Activated B cell treated with CpG ODN at 0.5 μM for 24 hours (primary cell): ENCODE data around the gene MYO10. TPM values are rescaled to one million over a fixed set of nuclear protein-coding genes. Genes with fewer than 3 reads are reported as not detected.

Experiments
- ATAC-seq: fragments of 200-7000 bp; cut with Tn5 transposase; one replicate; pipeline ENCODE4 v1.10.0; 2021; ENCODE audit warnings: low read depth, mild to moderate bottlenecking, moderate library complexity
- CTCF ChIA-PET: fragments of 350-600 bp; sonication (Branson Sonifier 250); formaldehyde crosslinking; loops from one replicate; lab custom pipeline; 2021; ENCODE audit warnings: antibody characterized with exemption; lab: Charles Lee
- POLR2A ChIA-PET: fragments of 350-600 bp; sonication (Branson Sonifier 250); formaldehyde crosslinking; loops from one replicate; lab custom pipeline; 2021; ENCODE audit warnings: antibody characterized with exemption; lab: Charles Lee
- DNase-seq: peaks from one replicate; pipeline ENCODE4 v3.0.0; 2022
- H3K27ac Mint-ChIP-seq: one replicate; pipeline ENCODE4 v1.8.0; 2020; ENCODE audit warnings: mixed read lengths
- H3K27me3 Mint-ChIP-seq: one replicate; pipeline ENCODE4 v1.8.0; 2021; ENCODE audit warnings: mixed read lengths
- H3K36me3 Mint-ChIP-seq: one replicate; pipeline ENCODE4 v1.8.0; 2021; ENCODE audit warnings: low read depth, mixed read lengths
- H3K4me1 Mint-ChIP-seq: one replicate; pipeline ENCODE4 v1.8.0; 2021; ENCODE audit warnings: mixed read lengths
- H3K4me3 Mint-ChIP-seq: one replicate; pipeline ENCODE4 v1.8.0; 2020; ENCODE audit warnings: mild to moderate bottlenecking, mixed read lengths
- H3K9me3 Mint-ChIP-seq: one replicate; pipeline ENCODE4 v1.8.0; 2020; ENCODE audit warnings: mixed read lengths
- intact Hi-C: fragments of 100-400 bp; cut with micrococcal nuclease; formaldehyde crosslinking; loops from one replicate; pipeline ENCODE4 v1.15.1; 2024
- total RNA-seq: library from RNA; stranded (reverse); gene quantifications from 2 replicates; pipeline ENCODE4 v1.2.3, GENCODE V29; 2022
- TF ChIP-seq, protein P1 (sequence below): fragments of 200-600 bp; IDR thresholded peaks from one replicate; pipeline ENCODE4 v1.8.0; 2022; ENCODE audit warnings: antibody characterized with exemption, mild to moderate bottlenecking

The MYO10 gene
- total RNA-seq, 1 donor from 2014 or later, result 0.13 TPM

DNA sequence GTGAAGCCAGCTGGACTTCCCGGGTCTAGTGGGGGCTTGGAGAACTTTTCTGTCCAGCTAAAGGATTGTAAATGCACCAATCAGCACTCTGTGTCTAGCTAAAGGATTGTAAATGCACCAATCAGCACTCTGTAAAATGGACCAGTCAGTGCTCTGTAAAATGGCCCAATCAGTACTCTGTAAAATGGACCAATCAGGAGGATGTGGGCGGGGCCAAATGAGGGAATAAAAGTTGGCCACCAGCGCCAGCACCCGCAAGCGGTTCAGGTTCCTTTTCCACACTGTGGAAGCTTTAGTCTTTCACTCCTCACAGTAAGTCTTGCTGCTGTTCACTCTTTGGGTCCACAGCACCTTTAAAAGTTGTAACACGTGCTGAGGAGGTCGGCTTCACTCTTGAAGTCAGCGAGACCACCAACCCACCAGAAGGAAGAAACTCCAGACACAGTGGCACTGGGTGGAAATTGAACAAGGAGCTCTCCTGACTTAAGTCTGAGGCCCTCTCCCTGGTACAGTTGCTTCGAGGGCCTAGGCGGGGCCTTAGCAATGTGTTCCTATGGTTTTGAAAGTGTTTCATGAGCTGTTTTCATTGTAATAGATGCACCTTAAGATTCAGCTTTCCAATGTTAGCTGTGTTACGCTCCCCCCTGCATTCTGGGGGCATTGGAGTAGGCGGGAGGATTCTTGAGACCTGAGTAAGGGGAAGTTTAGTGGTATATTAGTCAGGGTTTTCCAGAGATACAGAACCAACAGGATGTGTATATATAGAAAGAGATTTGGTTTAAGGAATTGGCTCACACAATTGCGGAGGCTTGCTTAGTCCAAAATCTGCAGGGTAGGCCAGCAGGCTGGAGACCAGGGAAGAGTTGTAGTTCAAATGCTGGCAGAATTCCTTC, 21.5 kb upstream of the MYO10 start:
- no peaks in the 10 kb centered on the region for H3K27me3 Mint-ChIP-seq
- no peaks in the 10 kb centered on the region for H3K36me3 Mint-ChIP-seq
- H3K4me1 Mint-ChIP-seq, result no peaks in the 10 kb centered on the region
- ChIA-PET POLR2A (no interaction called here), CTCF (no interaction called here)
- TF ChIP-seq, protein P1, sequence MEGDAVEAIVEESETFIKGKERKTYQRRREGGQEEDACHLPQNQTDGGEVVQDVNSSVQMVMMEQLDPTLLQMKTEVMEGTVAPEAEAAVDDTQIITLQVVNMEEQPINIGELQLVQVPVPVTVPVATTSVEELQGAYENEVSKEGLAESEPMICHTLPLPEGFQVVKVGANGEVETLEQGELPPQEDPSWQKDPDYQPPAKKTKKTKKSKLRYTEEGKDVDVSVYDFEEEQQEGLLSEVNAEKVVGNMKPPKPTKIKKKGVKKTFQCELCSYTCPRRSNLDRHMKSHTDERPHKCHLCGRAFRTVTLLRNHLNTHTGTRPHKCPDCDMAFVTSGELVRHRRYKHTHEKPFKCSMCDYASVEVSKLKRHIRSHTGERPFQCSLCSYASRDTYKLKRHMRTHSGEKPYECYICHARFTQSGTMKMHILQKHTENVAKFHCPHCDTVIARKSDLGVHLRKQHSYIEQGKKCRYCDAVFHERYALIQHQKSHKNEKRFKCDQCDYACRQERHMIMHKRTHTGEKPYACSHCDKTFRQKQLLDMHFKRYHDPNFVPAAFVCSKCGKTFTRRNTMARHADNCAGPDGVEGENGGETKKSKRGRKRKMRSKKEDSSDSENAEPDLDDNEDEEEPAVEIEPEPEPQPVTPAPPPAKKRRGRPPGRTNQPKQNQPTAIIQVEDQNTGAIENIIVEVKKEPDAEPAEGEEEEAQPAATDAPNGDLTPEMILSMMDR, result no peak
- H3K27ac Mint-ChIP-seq, result no peak overlapping the region
- H3K4me3 Mint-ChIP-seq, result no peak overlapping the region
- no peak for DNase-seq
- intact Hi-C loops, result no loop called here
- peaks cover 2% of the 10 kb centered on the region for H3K9me3 Mint-ChIP-seq
- no peak for ATAC-seq

GRCh38 chr5:16953729-16954128, 17.6 kb upstream of the MYO10 start:
- ChIA-PET CTCF (no interaction called here), POLR2A (no interaction called here)
- Mint-ChIP-seq H3K27ac (no peak overlapping the region), H3K36me3 (no peaks in the 10 kb centered on the region), H3K27me3 (no peaks in the 10 kb centered on the region), H3K4me3 (no peak overlapping the region), H3K4me1 (no peaks in the 10 kb centered on the region), H3K9me3 (peaks cover 2% of the 10 kb centered on the region)
- TF ChIP-seq, protein P1, result no peak
- DNase-seq, result no peak
- intact Hi-C loops, result no loop called here
- ATAC-seq, result no peak

- POLR2A ChIA-PET, result no interaction called here
- no peak overlapping the region for H3K27ac Mint-ChIP-seq
- H3K4me1 Mint-ChIP-seq, result no peaks in the 10 kb centered on the region
- CTCF ChIA-PET, result no interaction called here
- H3K9me3 Mint-ChIP-seq, result peaks cover 2% of the 10 kb centered on the region
- no peaks in the 10 kb centered on the region for H3K36me3 Mint-ChIP-seq
- no peaks in the 10 kb centered on the region for H3K27me3 Mint-ChIP-seq
- no peak for ATAC-seq
- H3K4me3 Mint-ChIP-seq, result no peak overlapping the region
- TF ChIP-seq, protein P1, result no peak
- intact Hi-C loops, result no loop called here
- DNase-seq, result no peak
Observed at GRCh38 chr5:16952968-16953671, 17.0 kb upstream of the MYO10 start.

GRCh38 chr5:16946725-16947124, 10.6 kb upstream of the MYO10 start:
- CTCF ChIA-PET, result no interaction called here
- TF ChIP-seq, protein P1, result no peak
- POLR2A ChIA-PET, result no interaction called here
- Mint-ChIP-seq H3K27ac (no peak overlapping the region), H3K4me3 (no peak overlapping the region), H3K4me1 (no peaks in the 10 kb centered on the region), H3K27me3 (no peaks in the 10 kb centered on the region), H3K9me3 (peaks cover 15% of the 10 kb centered on the region), H3K36me3 (no peaks in the 10 kb centered on the region)
- ATAC-seq, result no peak
- DNase-seq, result no peak
- intact Hi-C loops, result no loop called here
